GM12878 (cell line): ENCODE measurements around the gene SYMPK.

Source experiments
- CEBPB ChIP-seq, 2 experiments: fragments of 150-350 bp in 1 of 2; IDR thresholded peaks; 2 replicates each; pipeline ENCODE4 v1.6.1; 2012 to 2014; ENCODE audit warnings: low read depth in 2 of 2, low read length in 2 of 2, borderline replicate concordance in 1 of 2, inconsistent platforms in 1 of 2
- CHD4 ChIP-seq: fragments of 200-600 bp; sonication (generic); IDR thresholded peaks from 2 replicates; pipeline ENCODE4 v1.6.1; 2016; ENCODE audit warnings: mild to moderate bottlenecking
- CREM ChIP-seq: IDR thresholded peaks from 2 replicates; pipeline ENCODE4 v1.6.1; 2014; ENCODE audit warnings: antibody characterized with exemption, low read depth
- MXI1 ChIP-seq: fragments of 150-350 bp; IDR thresholded peaks from 2 replicates; pipeline ENCODE4 v1.6.1; 2011; ENCODE audit warnings: low read depth, mild to moderate bottlenecking, inconsistent platforms, low read length, improper control_type of control experiment
- POLR2A ChIP-seq: IDR thresholded peaks from 2 replicates; pipeline ENCODE4 v1.6.1; 2011; ENCODE audit warnings: low read depth, mild to moderate bottlenecking, low read length
- POLR2AphosphoS5 ChIP-seq: IDR thresholded peaks from 2 replicates; pipeline ENCODE4 v1.6.1; 2011; ENCODE audit warnings: mild to moderate bottlenecking, low read length, inconsistent platforms
- TAF1 ChIP-seq: IDR thresholded peaks from 2 replicates; pipeline ENCODE4 v1.6.1; 2011; ENCODE audit warnings: mild to moderate bottlenecking, low read depth, low read length, borderline replicate concordance
- YY1 ChIP-seq: IDR thresholded peaks from 2 replicates; pipeline ENCODE4 v1.6.1; 2011; ENCODE audit warnings: low read depth, mild to moderate bottlenecking, low read length
- ZNF217 ChIP-seq: fragments of 450-650 bp; IDR thresholded peaks from 2 replicates; pipeline ENCODE4 v1.6.1; 2017; ENCODE audit warnings: antibody characterized with exemption, mild to moderate bottlenecking
- ZNF24 ChIP-seq: fragments of 450-650 bp; IDR thresholded peaks from 2 replicates; pipeline ENCODE4 v1.6.1; 2017; ENCODE audit warnings: antibody characterized with exemption, mild to moderate bottlenecking
- ZNF384 ChIP-seq: IDR thresholded peaks from 2 replicates; pipeline ENCODE4 v1.6.1; 2012; ENCODE audit warnings: low read depth, mild to moderate bottlenecking, low read length, improper control_type of control experiment, borderline replicate concordance
- TF ChIP-seq, protein P1 (sequence below), 3 experiments: IDR thresholded peaks in 2 of 3; conservative IDR thresholded peaks in 1 of 3; 2 replicates each; pipeline ENCODE4 v1.5.1; 2011; ENCODE audit warnings: low read depth in 3 of 3, low read length in 3 of 3, mild to moderate bottlenecking in 3 of 3, control low read depth in 2 of 3, moderate library complexity in 2 of 3, inconsistent platforms in 1 of 3, mixed read lengths in 1 of 3; ENCODE audit not compliant: control insufficient read depth in 2 of 3, insufficient read depth in 1 of 3; ENCODE audit errors: extremely low read depth in 1 of 3
- TF ChIP-seq, protein P2 (sequence below): fragments of 450-650 bp; IDR thresholded peaks from 2 replicates; pipeline ENCODE4 v1.6.1; 2017; ENCODE audit warnings: mild to moderate bottlenecking, moderate library complexity
- TF ChIP-seq, protein P3 (sequence below): IDR thresholded peaks from 2 replicates; pipeline ENCODE4 v1.6.1; 2012; ENCODE audit warnings: low read depth, low read length, improper control_type of control experiment

DNA sequence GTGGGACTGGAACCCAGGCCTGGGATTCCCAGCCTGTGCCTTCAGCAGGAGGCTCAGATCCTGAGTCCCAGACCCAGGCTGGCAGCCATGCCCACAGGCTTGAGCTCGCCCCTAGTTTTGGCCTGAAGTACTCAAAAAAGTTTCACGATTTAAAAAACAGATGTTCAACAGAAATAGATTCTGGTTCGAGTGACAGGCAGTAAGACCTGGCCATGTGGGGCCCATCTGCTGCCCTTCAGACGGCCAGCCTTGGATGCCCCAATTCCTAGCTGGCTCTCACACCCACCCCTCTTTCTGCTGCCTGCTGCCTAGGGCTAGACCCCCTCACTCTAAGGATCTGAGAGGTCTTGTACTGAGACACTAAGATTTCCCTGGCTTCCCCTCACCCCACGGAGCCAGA lies 77.8 kb downstream of the SYMPK start:
- TF ChIP-seq YY1 (no peak), CREM (no peak), CHD4 (no peak), CEBPB (IDR thresholded peaks at IDR 0.05; ENCODE audit: borderline replicate concordance in 1 of 2, low read depth in 2 of 2, low read length in 2 of 2) (no peak), TAF1 (no peak), ZNF24 (no peak), ZNF217 (no peak), MXI1 (no peak), POLR2A (0 out of 2 replicates have a peak, but pooled peaks have one; percentile 9), POLR2AphosphoS5 (no peak), ZNF384 (no peak)
- TF ChIP-seq, protein P1, sequence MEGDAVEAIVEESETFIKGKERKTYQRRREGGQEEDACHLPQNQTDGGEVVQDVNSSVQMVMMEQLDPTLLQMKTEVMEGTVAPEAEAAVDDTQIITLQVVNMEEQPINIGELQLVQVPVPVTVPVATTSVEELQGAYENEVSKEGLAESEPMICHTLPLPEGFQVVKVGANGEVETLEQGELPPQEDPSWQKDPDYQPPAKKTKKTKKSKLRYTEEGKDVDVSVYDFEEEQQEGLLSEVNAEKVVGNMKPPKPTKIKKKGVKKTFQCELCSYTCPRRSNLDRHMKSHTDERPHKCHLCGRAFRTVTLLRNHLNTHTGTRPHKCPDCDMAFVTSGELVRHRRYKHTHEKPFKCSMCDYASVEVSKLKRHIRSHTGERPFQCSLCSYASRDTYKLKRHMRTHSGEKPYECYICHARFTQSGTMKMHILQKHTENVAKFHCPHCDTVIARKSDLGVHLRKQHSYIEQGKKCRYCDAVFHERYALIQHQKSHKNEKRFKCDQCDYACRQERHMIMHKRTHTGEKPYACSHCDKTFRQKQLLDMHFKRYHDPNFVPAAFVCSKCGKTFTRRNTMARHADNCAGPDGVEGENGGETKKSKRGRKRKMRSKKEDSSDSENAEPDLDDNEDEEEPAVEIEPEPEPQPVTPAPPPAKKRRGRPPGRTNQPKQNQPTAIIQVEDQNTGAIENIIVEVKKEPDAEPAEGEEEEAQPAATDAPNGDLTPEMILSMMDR (IDR thresholded peaks at IDR 0.05 in 2 of 3, conservative IDR thresholded peaks at IDR 0.05 in 1 of 3; ENCODE audit: control insufficient read depth in 2 of 3, extremely low read depth in 1 of 3, insufficient read depth in 1 of 3, low read depth in 3 of 3, low read length in 3 of 3): no peak
- TF ChIP-seq, protein P2, sequence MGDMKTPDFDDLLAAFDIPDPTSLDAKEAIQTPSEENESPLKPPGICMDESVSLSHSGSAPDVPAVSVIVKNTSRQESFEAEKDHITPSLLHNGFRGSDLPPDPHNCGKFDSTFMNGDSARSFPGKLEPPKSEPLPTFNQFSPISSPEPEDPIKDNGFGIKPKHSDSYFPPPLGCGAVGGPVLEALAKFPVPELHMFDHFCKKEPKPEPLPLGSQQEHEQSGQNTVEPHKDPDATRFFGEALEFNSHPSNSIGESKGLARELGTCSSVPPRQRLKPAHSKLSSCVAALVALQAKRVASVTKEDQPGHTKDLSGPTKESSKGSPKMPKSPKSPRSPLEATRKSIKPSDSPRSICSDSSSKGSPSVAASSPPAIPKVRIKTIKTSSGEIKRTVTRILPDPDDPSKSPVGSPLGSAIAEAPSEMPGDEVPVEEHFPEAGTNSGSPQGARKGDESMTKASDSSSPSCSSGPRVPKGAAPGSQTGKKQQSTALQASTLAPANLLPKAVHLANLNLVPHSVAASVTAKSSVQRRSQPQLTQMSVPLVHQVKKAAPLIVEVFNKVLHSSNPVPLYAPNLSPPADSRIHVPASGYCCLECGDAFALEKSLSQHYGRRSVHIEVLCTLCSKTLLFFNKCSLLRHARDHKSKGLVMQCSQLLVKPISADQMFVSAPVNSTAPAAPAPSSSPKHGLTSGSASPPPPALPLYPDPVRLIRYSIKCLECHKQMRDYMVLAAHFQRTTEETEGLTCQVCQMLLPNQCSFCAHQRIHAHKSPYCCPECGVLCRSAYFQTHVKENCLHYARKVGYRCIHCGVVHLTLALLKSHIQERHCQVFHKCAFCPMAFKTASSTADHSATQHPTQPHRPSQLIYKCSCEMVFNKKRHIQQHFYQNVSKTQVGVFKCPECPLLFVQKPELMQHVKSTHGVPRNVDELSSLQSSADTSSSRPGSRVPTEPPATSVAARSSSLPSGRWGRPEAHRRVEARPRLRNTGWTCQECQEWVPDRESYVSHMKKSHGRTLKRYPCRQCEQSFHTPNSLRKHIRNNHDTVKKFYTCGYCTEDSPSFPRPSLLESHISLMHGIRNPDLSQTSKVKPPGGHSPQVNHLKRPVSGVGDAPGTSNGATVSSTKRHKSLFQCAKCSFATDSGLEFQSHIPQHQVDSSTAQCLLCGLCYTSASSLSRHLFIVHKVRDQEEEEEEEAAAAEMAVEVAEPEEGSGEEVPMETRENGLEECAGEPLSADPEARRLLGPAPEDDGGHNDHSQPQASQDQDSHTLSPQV: no peak
- TF ChIP-seq, protein P3, sequence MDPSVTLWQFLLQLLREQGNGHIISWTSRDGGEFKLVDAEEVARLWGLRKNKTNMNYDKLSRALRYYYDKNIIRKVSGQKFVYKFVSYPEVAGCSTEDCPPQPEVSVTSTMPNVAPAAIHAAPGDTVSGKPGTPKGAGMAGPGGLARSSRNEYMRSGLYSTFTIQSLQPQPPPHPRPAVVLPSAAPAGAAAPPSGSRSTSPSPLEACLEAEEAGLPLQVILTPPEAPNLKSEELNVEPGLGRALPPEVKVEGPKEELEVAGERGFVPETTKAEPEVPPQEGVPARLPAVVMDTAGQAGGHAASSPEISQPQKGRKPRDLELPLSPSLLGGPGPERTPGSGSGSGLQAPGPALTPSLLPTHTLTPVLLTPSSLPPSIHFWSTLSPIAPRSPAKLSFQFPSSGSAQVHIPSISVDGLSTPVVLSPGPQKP: no peak
